NCI-H82 (cell line): Measurements from ENCODE around the gene STEAP1B.
"Not testable (repeated sequence)": the region's sequence is repeated elsewhere in the genome, so short reads cannot be mapped to it uniquely, and the experiment has no call there.

Experiments
- DNase-seq: peaks from one replicate; lab custom pipeline; 2025; lab: John Stamatoyannopoulos, UW

The STEAP1B gene

GRCh38 chr7:22496912-22497311, 3.1 kb downstream of the STEAP1B start:
- DNase-seq = not testable (repeated sequence)

DNA sequence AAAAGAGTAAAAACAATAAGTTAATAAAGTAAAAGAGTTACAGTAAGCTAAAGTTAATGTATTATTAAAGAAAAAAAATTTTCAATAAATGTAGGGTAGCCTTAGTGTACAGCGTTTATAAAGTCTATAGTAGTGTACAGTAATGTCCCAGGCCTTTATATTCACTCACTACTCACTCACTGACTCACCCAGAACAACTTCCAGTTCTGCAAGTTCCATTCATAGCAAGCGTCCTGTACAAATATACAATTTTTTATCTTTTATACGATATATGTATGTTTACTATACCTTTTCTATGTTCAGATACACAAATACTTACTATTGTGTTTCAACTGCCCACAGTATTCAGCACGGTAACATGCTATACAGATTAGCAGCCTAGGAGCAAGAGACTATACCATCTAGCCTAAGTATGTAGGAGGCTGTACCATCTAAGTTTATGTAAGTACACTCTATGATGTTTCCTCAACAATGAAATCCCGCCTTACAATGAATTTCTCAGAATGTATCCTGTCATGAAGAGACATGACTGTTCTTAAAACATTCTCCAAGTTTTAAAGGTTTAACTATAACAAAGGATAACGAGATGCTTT, 3.6 kb downstream of the STEAP1B start:
- DNase-seq = not testable (repeated sequence)

GRCh38 chr7:22493160-22493925, 6.6 kb downstream of the STEAP1B start:
- not testable (repeated sequence) for DNase-seq

DNA sequence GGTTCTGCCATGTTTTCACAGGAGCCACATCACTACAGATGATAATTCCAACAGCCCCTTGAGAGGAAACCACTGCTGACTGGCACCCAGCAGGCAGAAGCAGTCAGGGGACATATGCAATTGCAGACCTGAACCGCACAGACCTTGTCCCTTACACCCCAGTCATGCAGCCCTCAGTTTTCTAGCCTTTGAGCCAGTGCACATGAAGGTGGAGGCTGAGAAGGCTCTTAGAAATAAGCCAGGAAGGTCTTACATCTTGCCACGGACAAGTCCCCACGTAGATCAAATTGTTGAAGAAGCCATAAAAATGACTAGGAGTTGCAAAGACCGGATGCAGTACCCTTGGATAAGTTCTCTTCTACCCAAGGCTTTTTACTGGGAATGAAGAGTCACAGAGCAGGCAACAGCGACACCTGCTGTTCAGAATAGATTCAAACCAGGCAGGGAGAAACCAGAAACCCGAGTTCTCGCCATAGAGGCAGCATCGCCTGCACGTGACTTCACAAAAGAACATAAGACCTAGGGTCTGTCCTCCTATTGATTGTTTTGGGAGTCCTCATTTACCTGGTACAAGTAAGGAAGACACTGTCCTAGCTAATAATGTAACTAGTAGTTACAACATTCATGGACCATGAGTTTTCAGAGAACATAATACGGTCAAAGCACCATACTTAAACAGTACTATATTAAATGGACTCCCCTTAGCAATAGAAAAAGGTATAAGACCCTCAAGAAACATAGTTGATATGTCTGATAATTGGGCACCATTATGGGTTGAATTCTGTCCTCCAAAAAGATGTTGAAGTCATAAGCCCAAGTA, 11.1 kb downstream of the STEAP1B start:
- DNase-seq = peak; percentile 90

GRCh38 chr7:22487978-22488642, 11.9 kb downstream of the STEAP1B start:
- DNase-seq = peak; percentile 35

GRCh38 chr7:22486597-22486996, 13.4 kb downstream of the STEAP1B start:
- DNase-seq = no peak

- no peak for DNase-seq
Measured at GRCh38 chr7:22485189-22485588, 14.8 kb downstream of the STEAP1B start.

GRCh38 chr7:22482503-22482902, 17.5 kb downstream of the STEAP1B start:
- DNase-seq = no peak

DNA sequence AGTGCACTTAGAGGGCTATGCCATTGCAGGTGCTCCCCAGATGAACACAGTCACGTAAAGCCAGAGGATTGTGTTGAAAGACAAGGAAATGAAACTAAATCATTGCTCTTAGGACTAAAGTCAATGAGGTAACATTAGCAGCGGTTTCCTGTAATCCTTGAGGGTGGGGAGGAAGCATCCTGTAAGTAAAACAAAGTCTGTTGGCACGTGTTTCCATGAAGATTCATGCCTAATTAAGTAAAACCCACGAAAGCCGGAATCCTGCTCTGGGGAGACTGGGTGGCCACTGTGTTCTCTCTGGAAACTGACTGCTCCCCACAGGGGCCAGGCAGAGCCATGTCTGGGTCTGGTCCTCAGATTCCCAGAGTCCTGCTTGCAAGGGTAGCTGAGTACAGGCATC, 18.3 kb downstream of the STEAP1B start:
- DNase-seq = no peak

- no peak for DNase-seq
Measured at GRCh38 chr7:22480523-22481075, 19.4 kb downstream of the STEAP1B start.

DNA sequence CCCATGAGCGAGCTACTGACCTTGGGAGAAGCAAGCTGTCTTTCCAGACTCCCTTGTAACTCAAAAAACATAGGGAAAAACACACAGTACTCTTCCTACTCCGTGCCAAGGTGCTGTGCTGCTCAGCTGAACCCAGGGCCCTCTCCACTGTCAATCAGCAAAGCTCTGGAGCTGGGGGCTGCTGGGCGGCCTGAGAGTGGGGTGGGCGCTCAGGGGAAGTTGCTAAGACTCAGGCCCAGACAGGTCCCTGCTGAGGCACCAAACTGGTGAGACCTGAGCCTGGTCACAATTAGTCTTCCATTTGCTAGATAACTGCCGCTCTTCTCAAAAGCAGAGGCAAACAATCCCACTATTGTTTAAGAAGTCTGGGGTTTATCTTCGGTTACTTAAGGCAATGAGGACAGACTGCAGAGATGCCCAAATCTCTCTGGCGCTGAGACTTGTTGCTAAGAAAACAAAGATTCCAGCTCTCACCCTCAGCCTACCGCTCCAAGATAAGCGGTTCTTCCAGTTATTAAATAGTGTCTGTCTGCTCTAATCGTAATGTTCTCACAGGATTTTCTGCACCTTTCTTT, 22.0 kb downstream of the STEAP1B start:
- no peak for DNase-seq

- DNase-seq = no peak
Measured at GRCh38 chr7:22477262-22477661, 22.7 kb downstream of the STEAP1B start.

- DNase-seq = no peak
Measured at GRCh38 chr7:22476824-22477223, 23.2 kb downstream of the STEAP1B start.

DNA sequence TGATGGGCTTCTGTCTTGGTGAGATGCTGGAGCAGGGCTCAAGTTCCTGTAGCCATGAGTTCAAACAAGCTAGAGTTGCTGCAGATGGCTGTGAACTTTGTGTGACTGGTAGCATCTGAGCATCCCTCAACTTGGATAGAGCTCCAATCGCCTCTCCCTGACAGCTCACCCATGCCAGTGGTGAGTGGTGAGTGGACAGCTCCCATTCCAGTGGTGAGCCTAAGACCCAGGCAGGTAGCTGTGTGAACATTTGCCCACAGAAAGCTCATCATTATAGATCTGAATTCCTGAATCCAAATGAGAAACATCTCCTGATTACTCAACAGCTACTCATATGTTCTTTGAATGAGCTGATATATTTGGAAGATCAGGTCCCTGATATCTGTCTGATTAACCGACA, 25.3 kb downstream of the STEAP1B start:
- DNase-seq = no peak

GRCh38 chr7:22470981-22471380, 29.0 kb downstream of the STEAP1B start:
- DNase-seq = no peak

DNA sequence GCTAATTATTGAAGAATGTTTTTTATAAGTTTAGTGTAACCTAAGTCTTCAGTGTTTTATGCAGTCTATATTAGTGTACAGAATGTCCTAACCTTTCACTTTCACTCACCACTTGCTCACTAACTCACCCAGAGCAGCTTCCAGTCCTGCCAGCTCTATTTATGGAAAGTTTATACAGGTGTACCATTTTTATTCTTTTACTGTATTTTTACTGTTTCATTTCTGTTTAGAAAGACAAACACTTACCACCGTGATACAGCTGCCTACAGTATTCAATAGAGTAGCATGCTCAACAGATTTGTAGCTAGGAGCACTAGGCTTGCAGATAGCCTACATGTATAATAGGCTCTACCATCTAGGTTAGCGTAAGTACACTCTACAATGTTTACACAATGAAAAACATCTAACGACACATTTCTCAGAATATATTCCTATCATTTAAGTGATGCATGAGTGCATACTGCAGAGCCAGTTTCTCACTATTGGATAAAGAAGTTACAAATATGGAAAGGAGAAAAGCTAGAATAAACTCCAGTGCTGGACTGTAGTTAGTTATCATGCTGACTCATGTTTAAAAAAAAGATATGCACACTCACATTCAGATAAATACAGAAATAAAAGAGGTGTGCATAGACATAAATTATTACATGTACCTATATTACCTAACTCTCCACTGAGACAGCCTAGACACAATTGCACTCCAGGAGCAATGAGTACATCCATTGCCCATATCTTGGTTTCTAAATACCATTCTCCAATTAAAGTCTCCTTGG, 30.4 kb downstream of the STEAP1B start:
- no peak for DNase-seq

GRCh38 chr7:22468609-22469008, 31.4 kb downstream of the STEAP1B start:
- DNase-seq = no peak

DNA sequence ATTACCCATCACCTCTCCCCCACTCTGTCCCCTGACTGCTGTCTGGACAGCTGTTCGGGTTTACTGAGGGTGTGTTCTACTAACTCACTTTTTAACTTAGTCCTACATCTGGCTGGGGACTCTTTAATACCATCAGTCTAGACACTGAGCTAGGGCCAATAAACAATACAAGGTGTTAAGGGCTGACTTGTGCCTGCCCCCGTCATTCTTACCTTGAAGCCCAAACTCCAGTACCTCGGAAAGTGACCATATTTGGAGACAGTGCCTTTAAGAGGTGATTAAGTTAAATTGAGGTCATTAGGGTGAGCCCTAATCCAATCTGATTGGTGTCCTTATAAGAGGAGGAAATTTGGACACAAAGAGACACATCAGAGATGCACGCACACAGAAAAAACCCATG, 35.7 kb downstream of the STEAP1B start:
- peak; percentile 73 for DNase-seq

- DNase-seq = no peak
Measured at GRCh38 chr7:22460363-22460988, 39.5 kb downstream of the STEAP1B start.

GRCh38 chr7:22457471-22457870, 42.5 kb downstream of the STEAP1B start:
- no peak for DNase-seq
